ENCODE data around the gene NUP188. TPM values are rescaled to one million over a fixed set of nuclear protein-coding genes. Genes with fewer than 3 reads are reported as not detected.

The NUP188 gene
- total RNA-seq, 1 donor from 2014 or later, result 44.0 TPM

GRCh38 chr9:128992995-128993394, 45.5 kb downstream of the NUP188 start:
- no peak for TF ChIP-seq CTCF (IDR thresholded peaks at IDR 0.05; ENCODE audit: unreplicated experiment)
- H3K9me3 Mint-ChIP-seq (ENCODE audit: unreplicated experiment), result no peaks in the 10 kb centered on the region
- peaks cover 31% of the 10 kb centered on the region for H3K36me3 Mint-ChIP-seq (ENCODE audit: low read depth, unreplicated experiment)
- no peak for DNase-seq (ENCODE audit: low spot score)
- no peak overlapping the region for H3K27ac Mint-ChIP-seq (ENCODE audit: unreplicated experiment)
- H3K4me1 Mint-ChIP-seq (ENCODE audit: unreplicated experiment), result peaks cover 8% of the 10 kb centered on the region
- peaks cover 4% of the 10 kb centered on the region for H3K27me3 Mint-ChIP-seq (ENCODE audit: unreplicated experiment)
- H3K4me3 Mint-ChIP-seq (ENCODE audit: unreplicated experiment), result no peak overlapping the region

DNA sequence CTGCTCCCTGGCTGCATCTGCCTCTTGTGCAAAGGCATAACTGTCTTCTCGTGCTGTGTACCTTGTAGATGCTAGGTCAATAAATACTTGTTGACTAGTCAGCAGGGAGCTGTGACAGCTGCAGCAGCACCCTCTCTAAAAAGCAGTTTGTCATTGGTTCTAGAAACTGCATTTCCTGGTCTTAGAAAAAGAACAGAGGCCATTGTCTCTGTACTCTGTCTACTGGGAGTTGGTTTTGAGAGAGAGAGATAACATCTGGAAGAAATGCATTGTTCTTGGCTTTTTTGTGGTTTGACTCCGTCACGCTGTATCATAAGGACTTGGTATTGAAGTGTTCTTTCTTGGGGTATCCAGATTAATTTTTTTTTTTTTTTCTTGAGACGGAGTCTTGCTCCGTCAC, 48.3 kb downstream of the NUP188 start:
- TF ChIP-seq CTCF (IDR thresholded peaks at IDR 0.05; ENCODE audit: unreplicated experiment), result no peak
- peaks cover 6% of the 10 kb centered on the region for H3K27me3 Mint-ChIP-seq (ENCODE audit: unreplicated experiment)
- no peak overlapping the region for H3K4me3 Mint-ChIP-seq (ENCODE audit: unreplicated experiment)
- H3K9me3 Mint-ChIP-seq (ENCODE audit: unreplicated experiment), result no peaks in the 10 kb centered on the region
- peak overlapping the region; percentile 26 for H3K27ac Mint-ChIP-seq (ENCODE audit: unreplicated experiment)
- H3K36me3 Mint-ChIP-seq (ENCODE audit: low read depth, unreplicated experiment), result peaks cover 38% of the 10 kb centered on the region
- DNase-seq (ENCODE audit: low spot score), result no peak
- peaks cover 8% of the 10 kb centered on the region for H3K4me1 Mint-ChIP-seq (ENCODE audit: unreplicated experiment)

DNA sequence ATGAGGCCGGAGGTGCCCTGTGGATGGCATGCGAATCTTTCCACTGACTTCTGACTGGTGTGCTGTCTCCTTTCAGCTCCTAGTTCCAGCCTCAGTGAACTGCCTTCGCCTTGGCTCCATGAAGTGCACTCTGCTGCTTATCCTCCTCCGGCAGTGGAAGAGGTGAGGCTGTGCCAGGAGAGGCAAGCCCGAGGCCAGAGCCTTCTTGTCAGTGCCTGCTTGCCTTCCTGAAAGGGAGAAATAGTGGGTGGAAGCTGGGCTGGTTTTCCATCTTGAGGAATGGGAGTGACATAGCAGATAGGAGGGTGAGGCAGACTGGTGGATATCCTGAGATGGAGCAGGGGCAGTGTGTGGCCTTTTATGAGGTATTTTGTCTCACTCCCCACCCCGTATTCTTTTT, 51.0 kb downstream of the NUP188 start:
- Mint-ChIP-seq H3K36me3 (ENCODE audit: low read depth, unreplicated experiment) (peaks cover 51% of the 10 kb centered on the region), H3K27ac (ENCODE audit: unreplicated experiment) (no peak overlapping the region), H3K27me3 (ENCODE audit: unreplicated experiment) (peaks cover 11% of the 10 kb centered on the region), H3K4me3 (ENCODE audit: unreplicated experiment) (no peak overlapping the region), H3K9me3 (ENCODE audit: unreplicated experiment) (no peaks in the 10 kb centered on the region), H3K4me1 (ENCODE audit: unreplicated experiment) (peaks cover 8% of the 10 kb centered on the region)
- no peak for DNase-seq (ENCODE audit: low spot score)
- TF ChIP-seq CTCF (IDR thresholded peaks at IDR 0.05; ENCODE audit: unreplicated experiment), result no peak

DNA sequence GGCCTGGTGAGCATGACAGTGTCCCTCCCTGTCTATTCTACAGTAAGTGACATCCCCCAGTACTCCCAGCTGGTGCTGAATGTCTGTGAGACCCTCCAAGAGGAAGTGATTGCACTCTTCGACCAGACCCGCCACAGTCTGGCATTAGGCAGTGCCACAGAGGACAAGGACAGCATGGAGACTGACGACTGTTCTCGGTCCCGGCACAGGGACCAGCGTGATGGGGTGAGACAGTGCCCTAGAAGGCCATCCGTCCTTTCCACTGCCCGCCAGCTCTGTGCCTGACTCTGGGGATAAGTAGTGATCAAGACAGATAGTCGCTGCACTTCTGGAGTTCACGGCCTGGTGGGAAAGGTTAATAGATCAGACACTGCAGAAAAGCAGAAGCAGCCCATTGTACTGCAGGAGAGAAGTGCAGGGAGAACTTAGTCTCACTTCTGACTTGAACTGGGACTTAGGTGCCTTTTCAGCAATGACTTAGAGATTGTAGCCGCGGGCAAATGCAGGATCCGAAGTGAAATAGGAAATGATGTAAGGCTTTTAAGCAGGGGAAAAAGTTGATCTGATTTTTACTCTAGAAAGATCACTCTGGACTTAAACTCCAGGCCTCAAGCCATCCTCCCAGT, 52.2 kb downstream of the NUP188 start:
- no peak for TF ChIP-seq CTCF (IDR thresholded peaks at IDR 0.05; ENCODE audit: unreplicated experiment)
- peaks cover 47% of the 10 kb centered on the region for H3K36me3 Mint-ChIP-seq (ENCODE audit: low read depth, unreplicated experiment)
- no peak overlapping the region for H3K4me3 Mint-ChIP-seq (ENCODE audit: unreplicated experiment)
- H3K27me3 Mint-ChIP-seq (ENCODE audit: unreplicated experiment), result peaks cover 9% of the 10 kb centered on the region
- H3K9me3 Mint-ChIP-seq (ENCODE audit: unreplicated experiment), result no peaks in the 10 kb centered on the region
- H3K27ac Mint-ChIP-seq (ENCODE audit: unreplicated experiment), result no peak overlapping the region
- peaks cover 8% of the 10 kb centered on the region for H3K4me1 Mint-ChIP-seq (ENCODE audit: unreplicated experiment)
- DNase-seq (ENCODE audit: low spot score), result no peak

- no peak for TF ChIP-seq CTCF (IDR thresholded peaks at IDR 0.05; ENCODE audit: unreplicated experiment)
- H3K27me3 Mint-ChIP-seq (ENCODE audit: unreplicated experiment), result peaks cover 16% of the 10 kb centered on the region
- no peak for DNase-seq (ENCODE audit: low spot score)
- peak overlapping the region; percentile 45 for H3K4me3 Mint-ChIP-seq (ENCODE audit: unreplicated experiment)
- no peaks in the 10 kb centered on the region for H3K4me1 Mint-ChIP-seq (ENCODE audit: unreplicated experiment)
- H3K9me3 Mint-ChIP-seq (ENCODE audit: unreplicated experiment), result no peaks in the 10 kb centered on the region
- no peak overlapping the region for H3K27ac Mint-ChIP-seq (ENCODE audit: unreplicated experiment)
- H3K36me3 Mint-ChIP-seq (ENCODE audit: low read depth, unreplicated experiment), result peaks cover 46% of the 10 kb centered on the region
Observed at GRCh38 chr9:129001504-129002325, 54.2 kb downstream of the NUP188 start.
